CD4-positive, alpha-beta T cell treated with Interleukin-12 subunit alpha and Interleukin-12 subunit beta, for 1 hour (primary cell): Measurements from ENCODE around the gene CCDC88B.

Source experiments
- DNase-seq: peaks from one replicate; pipeline ENCODE4 v3.0.0-alpha.2; 2020

Gene CCDC88B

DNA sequence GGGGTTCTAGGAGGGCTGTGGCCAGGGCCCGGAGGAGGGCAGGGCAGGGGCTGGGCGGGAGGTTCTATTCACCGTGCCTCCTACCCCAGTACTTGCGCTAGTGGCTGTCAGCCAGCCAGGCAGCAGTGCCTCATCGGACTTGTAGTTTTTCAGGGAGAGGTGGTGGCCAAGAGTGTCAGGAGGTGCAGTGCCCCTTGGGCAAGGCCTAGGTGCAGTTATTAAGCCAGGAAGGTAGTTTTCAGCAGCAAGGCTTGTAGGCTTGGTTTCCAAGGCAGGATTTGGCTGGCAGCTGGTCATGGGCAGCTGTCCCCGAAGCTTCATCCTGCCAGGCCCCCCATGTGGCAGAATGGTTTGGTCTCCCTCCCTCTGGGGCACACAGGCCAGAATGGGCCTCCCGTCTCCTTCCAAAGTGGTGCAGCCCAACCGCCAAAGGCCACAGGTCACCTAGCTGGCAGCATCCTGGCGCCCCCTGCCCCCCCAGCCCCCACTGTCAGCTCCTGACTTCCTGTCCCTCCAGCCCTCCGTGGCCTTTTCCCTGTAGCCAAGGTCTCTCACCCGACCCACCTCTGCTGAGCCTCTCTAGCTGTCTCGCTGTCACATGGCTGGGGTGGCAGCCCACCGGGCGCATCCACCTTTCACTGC is 8.5 kb downstream of the CCDC88B start:
- no peak for DNase-seq

DNA sequence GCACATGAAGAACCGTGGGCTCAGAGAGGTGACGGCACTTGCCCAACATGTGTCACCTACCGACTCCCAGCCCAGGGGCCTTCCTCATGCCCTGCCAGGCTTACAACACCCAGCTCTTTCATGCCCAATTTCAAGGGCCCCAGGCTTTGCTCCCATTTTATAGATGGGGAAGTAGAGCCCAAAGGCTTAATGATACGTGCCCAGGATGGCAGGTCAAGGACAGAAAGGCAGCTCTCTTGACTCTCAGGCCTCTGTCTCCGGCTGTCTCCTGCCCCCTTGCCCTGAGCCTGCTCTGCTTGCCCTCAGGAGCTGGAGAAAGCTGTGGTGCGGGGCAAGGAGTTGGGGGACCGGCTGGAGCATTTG is 9.0 kb downstream of the CCDC88B start:
- no peak for DNase-seq

DNA sequence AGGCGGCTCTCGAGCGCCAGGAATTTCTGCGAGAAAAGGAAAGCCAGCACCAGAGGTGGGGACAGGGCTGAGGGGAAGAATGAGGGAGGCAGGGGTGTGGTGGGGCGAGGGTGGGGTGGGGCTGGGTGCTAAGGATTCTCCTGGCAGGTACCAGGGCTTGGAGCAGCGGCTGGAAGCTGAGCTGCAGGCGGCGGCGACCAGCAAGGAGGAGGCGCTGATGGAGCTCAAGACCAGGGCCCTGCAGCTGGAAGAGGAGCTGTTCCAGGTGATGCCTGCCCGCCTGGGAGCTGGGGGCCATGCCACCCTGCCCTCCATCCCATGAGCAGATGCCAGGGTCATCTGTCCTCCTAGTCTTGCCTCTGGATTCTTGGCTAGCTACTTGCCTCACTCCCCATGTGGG is 9.4 kb downstream of the CCDC88B start:
- no peak for DNase-seq

DNA sequence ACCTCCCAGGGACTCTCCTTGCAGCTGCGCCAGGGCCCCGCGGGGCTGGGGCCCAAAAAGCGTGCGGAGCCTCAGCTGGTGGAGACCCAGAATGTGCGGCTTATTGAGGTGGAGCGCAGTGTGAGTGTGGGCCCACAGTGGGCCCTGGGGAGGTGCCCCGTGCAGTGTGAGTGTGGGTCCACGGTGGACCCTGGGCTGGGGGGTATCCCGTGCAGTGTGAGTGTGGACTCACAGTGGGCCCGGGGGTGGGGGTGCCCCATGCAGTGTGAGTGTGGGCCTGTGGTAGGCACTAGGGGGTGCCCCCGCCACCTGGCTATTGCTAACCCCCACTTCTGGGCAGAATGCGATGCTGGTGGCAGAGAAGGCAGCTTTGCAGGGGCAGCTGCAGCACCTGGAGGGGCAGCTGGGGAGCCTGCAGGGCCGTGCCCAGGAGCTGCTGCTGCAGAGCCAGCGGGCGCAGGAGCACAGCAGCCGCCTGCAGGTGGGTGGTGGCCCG is 11.2 kb downstream of the CCDC88B start:
- no peak for DNase-seq

DNA sequence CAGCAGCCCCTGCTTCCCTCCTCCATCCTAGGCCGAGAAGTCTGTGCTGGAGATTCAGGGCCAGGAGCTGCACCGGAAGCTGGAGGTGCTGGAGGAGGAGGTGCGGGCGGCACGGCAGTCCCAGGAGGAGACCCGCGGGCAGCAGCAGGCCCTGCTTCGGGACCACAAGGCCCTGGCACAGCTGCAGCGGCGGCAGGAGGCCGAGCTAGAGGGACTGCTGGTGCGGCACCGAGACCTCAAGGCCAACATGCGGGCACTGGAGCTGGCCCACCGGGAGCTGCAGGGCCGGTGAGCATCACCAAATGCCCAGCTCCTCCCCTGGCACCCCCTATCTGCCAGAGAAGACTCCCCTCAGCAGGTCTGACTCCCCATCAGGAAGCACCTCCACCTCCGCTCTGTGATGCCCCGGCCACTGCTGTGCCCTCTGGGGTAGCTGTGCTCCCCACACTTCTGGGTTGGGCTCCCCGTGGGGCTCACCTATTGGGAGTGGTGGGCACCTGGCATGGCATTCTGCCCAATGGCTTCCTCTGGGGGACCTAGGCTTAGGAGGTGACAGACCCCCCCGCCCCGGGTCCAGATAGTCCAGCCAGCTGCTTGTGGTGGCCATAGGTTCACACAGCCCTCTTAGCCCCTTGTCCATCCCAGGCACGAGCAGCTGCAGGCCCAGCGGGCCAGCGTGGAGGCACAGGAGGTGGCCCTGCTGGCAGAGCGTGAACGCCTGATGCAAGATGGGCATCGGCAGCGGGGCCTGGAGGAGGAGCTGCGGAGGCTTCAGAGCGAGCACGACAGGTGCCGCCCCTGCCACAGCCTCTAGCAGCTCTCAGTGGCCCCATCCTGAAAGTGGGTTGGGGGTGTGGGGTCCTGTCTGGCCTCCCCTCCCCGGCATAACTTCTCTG is 12.3 kb downstream of the CCDC88B start:
- DNase-seq, result no peak

DNA sequence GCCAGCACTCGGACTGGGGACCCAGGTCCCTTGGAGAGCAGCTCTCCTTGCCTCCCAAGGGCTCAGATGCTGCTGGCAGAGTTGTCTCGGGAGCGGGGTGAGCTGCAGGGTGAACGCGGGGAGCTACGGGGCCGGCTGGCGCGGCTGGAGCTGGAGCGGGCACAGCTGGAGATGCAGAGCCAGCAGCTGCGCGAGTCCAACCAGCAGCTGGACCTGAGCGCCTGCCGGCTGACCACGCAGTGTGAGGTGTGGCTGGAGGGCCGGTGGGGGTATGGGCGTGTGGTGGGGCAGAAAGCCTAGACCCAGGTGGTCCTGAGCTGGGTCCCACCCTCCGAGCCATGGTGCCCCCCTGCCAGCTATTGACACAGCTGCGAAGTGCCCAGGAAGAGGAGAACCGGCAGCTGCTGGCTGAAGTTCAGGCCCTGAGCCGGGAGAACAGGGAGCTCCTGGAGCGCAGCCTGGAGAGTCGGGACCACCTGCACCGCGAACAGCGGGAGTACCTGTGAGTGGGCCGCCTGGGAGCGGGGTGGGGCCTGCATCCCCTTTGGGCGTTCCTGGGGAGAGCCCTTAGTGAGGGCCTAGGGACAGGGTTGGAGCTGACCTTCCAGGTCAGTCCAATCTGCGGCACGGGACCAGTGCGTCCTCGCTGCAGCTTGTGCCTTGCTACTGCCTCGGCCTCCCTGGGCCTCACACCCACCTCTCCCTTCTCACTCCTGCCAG is 13.2 kb downstream of the CCDC88B start:
- DNase-seq, result no peak

DNA sequence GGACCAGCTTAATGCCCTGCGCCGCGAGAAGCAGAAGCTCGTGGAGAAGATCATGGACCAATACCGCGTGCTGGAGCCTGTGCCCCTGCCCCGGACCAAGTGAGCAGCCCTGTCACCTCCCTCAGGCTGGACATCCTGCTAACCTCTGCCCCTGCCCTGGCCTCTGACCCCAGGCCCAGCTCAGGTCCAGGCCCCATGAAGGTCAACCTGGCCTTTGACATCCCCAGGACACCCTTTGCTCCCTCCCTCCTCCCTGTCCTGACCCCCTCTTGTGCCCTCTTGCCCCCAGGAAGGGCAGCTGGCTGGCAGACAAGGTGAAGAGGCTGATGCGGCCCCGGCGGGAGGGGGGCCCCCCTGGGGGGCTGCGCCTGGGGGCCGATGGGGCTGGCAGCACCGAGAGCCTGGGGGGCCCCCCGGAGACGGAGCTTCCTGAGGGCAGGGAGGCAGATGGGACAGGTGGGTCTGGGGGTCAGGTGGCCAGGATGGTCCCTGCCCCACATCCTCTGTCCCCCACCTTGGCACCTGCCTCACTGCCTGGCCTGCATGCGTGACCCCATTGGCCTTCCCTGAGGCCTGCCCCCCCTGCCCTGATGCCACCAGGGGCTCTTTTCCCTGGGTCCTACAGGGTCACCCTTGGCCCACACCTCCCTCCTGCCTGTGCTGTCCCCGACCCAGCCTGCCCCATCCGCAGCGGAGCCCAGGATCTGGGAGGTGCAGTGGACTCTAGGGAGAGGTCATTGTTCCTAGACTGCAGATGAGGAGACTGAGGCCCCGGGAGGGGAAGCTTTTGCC is 13.9 kb downstream of the CCDC88B start:
- no peak for DNase-seq

DNA sequence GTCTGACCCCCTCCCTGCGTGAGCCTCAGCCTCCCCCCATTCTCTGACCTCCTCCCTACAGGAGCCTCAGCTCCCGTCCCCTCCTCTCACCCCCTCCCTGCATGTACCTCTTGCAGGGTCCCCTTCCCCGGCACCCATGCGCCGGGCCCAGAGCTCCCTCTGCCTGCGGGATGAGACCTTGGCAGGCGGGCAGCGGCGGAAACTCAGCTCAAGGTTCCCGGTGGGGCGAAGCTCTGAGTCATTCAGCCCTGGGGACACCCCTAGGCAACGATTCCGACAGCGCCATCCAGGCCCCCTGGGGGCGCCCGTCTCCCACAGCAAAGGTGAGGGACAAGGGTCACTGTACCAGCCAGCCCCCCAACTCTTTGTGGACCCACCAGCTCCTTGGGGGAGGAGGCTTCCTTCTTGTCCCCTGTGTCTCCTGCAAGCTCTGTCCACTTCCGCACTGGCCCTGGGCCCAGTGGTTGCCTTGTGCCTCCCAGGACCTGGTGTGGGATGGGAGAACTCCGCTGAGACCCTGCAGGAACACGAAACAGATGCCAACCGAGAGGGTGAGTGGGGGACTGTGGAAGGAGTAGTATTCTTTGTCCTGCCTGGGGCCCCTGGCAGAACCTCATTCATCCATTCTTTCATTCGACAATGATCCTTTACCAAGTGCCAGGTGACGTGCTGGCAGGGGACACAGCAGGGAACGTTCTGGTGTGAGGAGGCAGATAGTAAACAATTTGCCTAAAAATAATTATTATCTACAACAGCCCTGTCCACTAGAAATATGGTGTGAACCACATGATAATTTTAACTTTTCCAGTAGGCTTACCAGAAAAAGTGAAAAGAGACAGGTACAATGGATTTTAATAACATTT is 15.3 kb downstream of the CCDC88B start:
- peak; percentile 36 for DNase-seq

DNA sequence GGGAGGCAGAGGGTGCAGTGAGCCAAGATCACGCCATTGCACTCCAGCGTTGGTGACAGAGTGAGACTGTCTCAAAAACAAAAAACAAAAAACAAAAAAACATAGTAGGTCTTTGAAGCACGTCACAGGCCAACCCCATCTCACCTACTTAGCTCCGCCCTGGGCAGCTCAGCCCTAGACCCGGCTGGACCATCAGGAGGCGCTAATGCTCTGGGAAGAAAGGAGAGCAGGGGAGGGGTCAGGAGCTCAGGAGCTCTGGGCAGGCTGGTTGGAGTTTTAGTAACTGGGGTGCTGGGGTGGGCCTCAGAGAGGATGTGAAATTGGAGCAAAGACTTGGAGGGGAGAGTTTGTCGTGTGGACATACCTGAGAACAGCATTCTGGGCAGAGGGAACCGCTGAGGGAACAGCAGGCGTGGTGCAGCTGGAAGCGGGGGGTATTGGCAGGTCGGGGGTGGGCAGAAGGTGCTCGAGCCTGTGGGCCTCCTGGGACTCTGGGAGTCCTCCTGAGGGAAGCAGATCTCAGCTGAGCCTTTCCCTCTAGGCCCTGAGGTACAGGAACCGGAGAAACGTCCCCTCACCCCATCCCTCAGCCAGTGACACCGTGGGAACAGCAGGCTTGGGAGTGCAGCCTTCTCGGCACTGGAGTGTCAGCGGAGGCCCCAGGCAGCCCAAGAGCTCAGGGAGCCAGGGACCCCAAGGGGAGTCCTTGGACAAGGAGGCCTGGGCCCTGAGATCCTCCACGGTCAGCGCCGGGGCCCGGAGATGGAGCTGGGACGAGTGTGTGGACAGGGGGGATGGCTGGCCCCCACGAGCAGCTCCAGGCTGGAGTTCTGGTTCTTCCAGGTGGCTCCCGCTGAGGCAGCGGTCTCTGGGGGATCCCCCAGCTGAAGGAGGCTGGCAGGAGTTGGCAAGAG is 16.8 kb downstream of the CCDC88B start:
- peak; percentile 36 for DNase-seq

DNA sequence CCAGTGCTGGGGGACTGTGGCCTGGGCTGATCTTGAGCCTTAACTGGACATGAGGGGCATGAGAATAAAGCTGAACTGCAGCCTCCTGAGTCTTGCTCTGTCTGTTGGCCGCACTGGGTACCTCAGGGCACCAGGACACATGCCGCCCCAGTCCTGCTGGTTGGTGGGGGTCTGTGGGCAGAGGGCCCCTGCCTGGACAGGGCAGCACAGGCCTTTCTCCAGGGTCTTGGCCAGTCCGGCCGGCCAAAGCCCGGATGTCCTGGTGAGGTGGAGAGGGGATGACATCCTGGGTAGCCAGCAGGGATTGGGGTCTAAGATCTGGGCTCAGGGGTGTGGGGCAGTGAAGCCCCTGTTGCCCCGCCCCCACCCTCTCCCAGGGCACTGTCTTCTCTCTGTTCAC is 17.4 kb downstream of the CCDC88B start:
- DNase-seq, result no peak

DNA sequence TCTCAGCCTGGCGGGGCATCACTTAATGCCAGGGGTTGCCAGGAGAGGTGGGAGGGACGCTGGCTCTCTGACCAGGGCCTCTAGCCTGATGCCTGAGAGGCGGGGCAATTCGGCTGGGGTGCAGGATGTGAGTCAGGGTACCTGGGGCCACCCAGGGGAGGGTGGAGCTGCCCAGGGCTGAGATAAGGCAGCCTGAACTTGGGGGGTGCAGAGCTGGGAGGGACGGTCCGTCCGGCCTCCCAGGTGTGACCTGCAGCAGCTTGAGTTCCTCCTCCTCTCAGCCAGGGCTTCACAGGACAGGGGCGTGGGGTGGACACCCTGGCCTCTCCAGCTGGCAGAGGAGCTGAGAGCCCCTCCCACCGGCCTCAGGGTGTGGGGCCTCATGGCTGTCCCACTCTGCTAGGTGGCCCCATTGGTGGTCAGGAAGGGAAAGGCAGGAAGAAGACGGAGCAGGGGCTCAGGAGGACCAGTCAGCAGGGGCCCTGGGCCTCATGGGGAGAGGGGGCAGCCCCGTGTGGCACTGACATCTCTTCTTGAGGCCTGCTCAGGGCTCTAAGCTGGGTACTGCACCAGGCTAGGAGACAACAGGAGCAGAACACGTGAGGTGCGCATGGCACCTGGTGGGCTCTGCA is 18.0 kb downstream of the CCDC88B start:
- peak; percentile 30 for DNase-seq

DNA sequence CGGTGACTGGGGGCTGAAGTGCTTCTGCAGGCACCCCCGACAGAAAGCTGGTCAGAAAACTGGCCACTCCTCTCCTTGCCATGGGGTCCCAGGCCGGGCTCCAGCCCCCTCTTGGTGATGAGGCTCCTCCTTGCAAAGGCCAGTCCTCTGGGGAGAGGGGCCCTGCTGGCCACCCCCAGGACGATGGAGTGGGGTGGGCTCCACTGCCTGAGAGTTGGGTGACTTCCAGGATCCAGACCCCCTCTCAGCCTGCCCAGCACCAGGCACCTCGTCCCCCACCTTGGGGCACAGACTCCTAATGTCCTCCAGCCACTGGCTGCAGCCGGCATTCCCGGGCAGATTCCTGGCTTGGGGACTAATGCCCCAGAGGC is 18.5 kb downstream of the CCDC88B start:
- no peak for DNase-seq

DNA sequence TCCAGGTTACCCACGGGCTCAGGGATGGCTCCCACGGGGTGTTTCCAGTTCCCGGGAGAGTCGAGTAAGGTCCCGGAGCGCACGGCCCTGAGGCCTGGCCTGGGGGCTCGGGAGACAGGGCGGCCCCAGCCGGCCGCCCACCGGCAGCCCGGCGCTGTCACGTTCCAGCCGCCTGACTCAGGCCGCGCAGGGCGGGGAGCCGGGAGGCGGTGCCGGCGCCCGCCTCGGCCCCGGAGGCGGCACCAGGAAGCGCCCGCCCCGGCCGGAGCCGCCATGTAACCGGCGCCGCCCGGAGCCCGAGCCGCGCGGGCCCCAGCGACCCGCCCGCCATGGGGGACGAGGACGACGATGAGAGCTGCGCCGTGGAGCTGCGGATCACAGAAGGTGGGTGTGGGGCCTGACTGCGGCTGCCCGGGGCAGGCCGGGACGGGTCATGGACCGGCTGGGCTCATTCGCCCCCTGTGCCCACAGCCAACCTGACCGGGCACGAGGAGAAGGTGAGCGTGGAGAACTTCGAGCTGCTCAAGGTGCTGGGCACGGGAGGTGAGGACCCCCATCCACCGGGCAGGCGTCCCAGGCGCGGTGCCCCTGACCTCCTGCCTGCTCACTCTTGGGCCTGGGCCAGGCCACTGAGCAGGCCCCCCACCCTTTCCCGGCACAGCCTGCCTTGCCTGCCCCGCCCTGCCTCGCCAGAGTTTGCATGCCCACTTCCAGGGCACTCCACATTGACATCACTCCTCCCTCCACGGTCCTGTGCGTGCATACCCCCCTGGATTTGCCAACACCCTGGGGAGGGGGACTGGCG is 19.1 kb downstream of the CCDC88B start, which contains the start of gene RPS6KA4:
Gene RPS6KA4 (plus strand): TSS at position 256 of the 805 bp plus-strand sequence. CDS start 74 bp downstream, at position 330.
- DNase-seq, result peak; percentile 47

DNA sequence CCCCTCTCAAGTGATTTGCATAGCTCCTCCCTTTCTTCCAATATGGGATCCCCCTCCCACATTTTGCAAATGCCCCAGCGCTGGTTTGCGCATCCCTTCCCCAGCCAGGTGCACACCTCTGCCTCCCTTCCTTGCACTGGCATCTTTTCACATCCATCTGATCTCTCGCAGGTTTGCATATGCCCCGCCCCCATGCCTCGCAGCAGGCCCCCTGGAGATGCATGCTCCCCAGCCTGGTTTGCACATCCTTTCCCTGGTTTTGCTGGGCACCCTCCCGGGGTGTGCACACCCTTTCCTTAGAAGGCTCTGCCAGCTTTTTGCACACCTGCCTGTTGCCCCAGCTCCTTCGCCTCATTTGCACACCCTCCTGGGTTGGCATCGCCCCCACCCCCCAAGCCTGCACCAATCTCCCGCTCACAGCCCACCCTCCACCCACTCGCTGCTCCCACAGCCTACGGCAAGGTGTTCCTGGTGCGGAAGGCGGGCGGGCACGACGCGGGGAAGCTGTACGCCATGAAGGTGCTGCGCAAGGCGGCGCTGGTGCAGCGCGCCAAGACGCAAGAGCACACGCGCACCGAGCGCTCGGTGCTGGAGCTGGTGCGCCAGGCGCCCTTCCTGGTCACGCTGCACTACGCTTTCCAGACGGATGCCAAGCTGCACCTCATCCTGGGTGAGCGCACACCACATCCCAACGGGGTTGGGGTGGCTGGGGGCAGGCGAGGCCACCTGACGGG is 19.9 kb downstream of the CCDC88B start:
- DNase-seq, result no peak

DNA sequence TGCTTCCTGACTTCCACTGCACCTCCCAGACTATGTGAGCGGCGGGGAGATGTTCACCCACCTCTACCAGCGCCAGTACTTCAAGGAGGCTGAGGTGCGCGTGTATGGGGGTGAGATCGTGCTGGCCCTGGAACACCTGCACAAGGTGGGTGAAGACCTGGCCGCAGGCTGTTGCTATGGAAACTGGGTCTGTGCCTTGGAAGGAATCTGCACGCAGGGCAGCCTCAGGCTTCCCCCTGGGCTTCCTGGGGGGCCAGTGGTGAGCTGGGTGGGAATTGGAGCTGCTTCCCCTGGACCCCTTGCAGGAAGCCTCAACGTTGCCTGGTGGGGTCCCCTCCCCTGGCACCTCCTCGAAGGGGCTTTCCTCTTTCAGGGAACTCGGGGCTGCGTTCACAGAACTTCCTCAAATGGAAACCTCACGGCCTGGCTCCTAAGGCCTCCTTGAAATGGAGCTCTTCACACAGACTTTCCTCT is 20.5 kb downstream of the CCDC88B start:
- DNase-seq, result no peak

DNA sequence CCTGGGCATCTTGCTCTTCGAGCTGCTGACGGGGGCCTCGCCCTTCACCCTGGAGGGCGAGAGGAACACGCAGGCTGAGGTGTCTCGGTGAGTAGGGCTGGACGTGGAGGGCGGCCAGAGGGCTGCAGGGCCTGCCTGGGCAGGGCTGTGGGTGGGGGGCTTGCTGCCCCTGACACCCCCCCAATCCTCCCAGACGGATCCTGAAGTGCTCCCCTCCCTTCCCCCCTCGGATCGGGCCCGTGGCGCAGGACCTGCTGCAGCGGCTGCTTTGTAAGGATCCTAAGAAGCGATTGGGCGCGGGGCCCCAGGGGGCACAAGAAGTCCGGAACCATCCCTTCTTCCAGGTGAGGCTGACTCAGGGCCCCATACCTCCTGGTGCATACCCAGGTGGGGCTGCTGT is 21.7 kb downstream of the CCDC88B start:
- no peak for DNase-seq

DNA sequence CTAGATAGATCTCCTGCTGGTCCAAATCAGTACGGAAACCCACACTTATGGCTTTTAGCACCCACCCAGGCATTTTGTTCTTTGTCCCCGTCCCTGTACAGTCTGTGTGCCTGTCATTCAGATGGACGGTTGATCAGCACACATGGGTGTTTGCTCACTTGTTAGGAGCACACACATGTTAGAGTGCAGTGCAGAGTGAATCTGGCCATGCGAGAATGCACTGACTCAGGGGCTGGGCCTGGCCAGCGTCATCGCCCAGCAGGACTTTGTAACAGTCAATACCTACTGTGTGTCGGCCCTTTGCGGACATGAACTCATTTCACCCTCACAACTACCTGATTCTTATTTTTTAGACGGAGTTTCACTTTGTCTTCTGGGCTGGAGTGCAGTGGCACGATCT is 22.3 kb downstream of the CCDC88B start:
- no peak for DNase-seq

DNA sequence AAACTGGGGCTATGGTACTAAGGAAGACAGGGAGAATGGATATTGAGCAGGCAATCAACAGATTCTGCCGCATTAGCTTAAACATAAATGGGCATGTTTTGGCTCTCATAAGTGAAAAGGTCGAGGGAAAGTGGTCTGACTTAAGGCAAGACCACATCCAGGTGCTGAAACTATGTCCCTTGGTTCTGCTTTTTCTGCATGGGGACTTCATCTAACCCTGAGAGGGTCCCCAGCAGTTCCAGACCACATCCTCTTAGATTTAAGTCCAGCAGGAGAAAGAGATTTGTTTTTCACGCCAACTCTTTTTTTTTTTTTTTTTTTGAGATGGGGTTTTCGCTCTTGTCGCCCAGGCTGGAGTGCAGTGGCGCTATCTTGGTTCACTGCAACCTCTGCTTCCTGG is 24.4 kb downstream of the CCDC88B start:
- DNase-seq, result no peak
